A673 (cell line): Measurements from ENCODE around the gene ZNF202. TPM values are rescaled to one million over a fixed set of nuclear protein-coding genes. Genes with fewer than 3 reads are reported as not detected.

Experiments used
- BruUV-seq: library from RNA; stranded (reverse); fragments of 400-500 nt; replicated peaks from 2 replicates; lab custom pipeline; 2021; lab: Mats Ljungman, UMichigan
- CTCF ChIA-PET: fragments of 300-600 bp; sonication (Branson Sonifier 250); formaldehyde crosslinking; loops from one replicate; lab custom pipeline; 2022; ENCODE audit warnings: antibody characterized with exemption; lab: Charles Lee
- POLR2A ChIA-PET: fragments of 300-600 bp; sonication (Branson Sonifier 250); formaldehyde crosslinking; loops from one replicate; lab custom pipeline; 2022; ENCODE audit warnings: antibody characterized with exemption; ENCODE audit not compliant: low non-redundant PET; lab: Charles Lee
- DNase-seq: peaks from one replicate; pipeline ENCODE4 v3.0.0-alpha.2; 2015; ENCODE audit warnings: low spot score
- H3K27ac ChIP-seq: fragments of 200-600 bp; sonication (generic); 2 replicates; pipeline ENCODE4 v1.5.1; 2016; ENCODE audit warnings: mixed run types, low read depth, mild to moderate bottlenecking, mixed read lengths, antibody characterized with exemption, low read length; ENCODE audit not compliant: poor library complexity, severe bottlenecking
- H3K27me3 ChIP-seq: fragments of 200-600 bp; sonication (generic); replicated peaks from 2 replicates; pipeline ENCODE4 v1.6.1; 2017; ENCODE audit warnings: mixed run types, low read depth, mild to moderate bottlenecking, mixed read lengths, antibody characterized with exemption, low read length; ENCODE audit not compliant: insufficient read depth, poor library complexity
- H3K36me3 ChIP-seq: fragments of 200-600 bp; sonication (generic); 2 replicates; pipeline ENCODE4 v1.6.1; 2016; ENCODE audit warnings: mixed run types, mild to moderate bottlenecking, mixed read lengths, antibody characterized with exemption, low read length; ENCODE audit not compliant: insufficient read depth, poor library complexity, severe bottlenecking
- H3K4me1 ChIP-seq: fragments of 200-600 bp; sonication (generic); 2 replicates; pipeline ENCODE4 v1.6.1; 2017; ENCODE audit warnings: mixed run types, mild to moderate bottlenecking, mixed read lengths, antibody characterized with exemption, low read length; ENCODE audit not compliant: insufficient read depth, poor library complexity, severe bottlenecking
- H3K4me3 ChIP-seq: fragments of 200-600 bp; sonication (generic); 2 replicates; pipeline ENCODE4 v1.5.1; 2016; ENCODE audit warnings: low read depth, mixed run types, mild to moderate bottlenecking, mixed read lengths, low read length; ENCODE audit not compliant: poor library complexity, severe bottlenecking
- H3K9me3 ChIP-seq: fragments of 200-600 bp; sonication (generic); 2 replicates; pipeline ENCODE4 v1.6.1; 2016; ENCODE audit warnings: mixed run types, low read depth, mild to moderate bottlenecking, mixed read lengths, antibody characterized with exemption, low read length; ENCODE audit not compliant: poor library complexity, severe bottlenecking
- EZH2 ChIP-seq: fragments of 200-600 bp; sonication (generic); IDR thresholded peaks from 2 replicates; pipeline ENCODE4 v1.6.1; 2017; ENCODE audit warnings: borderline replicate concordance, low read depth, mild to moderate bottlenecking, mixed read lengths, antibody characterized with exemption, low read length; ENCODE audit not compliant: poor library complexity, severe bottlenecking
- intact Hi-C: fragments of 100-400 bp; cut with micrococcal nuclease; formaldehyde crosslinking; loops from one replicate; pipeline ENCODE4 v1.10.0; 2022; ENCODE audit not compliant: unreplicated experiment
- total RNA-seq: library from RNA; stranded (reverse); gene quantifications from 2 replicates; pipeline ENCODE4 v1.2.3, GENCODE V29; 2021
- TF ChIP-seq, protein P1 (sequence below): fragments of 300-800, 200-600 bp; sonication (generic); conservative IDR thresholded peaks from 2 replicates; pipeline ENCODE4 v1.5.1; 2017; ENCODE audit warnings: low read depth, mild to moderate bottlenecking, antibody characterized with exemption, low read length, moderate library complexity, mixed read lengths

The ZNF202 gene
- total RNA-seq, 1 experiment from 2014 or later = 28.5 TPM

- H3K4me1 ChIP-seq = peaks cover 5% of the 10 kb centered on the region
- no peaks in the 10 kb centered on the region for H3K9me3 ChIP-seq
- ChIA-PET CTCF (interaction anchor here (1.0 to 2.1 kb wide), 4 partner anchors 64 to 127 kb away, joined by 3 to 13 read pairs (median 6); no protein-coding TSS in a partner anchor), POLR2A (no interaction called here)
- DNase-seq = no peak
- TF ChIP-seq, protein P1, sequence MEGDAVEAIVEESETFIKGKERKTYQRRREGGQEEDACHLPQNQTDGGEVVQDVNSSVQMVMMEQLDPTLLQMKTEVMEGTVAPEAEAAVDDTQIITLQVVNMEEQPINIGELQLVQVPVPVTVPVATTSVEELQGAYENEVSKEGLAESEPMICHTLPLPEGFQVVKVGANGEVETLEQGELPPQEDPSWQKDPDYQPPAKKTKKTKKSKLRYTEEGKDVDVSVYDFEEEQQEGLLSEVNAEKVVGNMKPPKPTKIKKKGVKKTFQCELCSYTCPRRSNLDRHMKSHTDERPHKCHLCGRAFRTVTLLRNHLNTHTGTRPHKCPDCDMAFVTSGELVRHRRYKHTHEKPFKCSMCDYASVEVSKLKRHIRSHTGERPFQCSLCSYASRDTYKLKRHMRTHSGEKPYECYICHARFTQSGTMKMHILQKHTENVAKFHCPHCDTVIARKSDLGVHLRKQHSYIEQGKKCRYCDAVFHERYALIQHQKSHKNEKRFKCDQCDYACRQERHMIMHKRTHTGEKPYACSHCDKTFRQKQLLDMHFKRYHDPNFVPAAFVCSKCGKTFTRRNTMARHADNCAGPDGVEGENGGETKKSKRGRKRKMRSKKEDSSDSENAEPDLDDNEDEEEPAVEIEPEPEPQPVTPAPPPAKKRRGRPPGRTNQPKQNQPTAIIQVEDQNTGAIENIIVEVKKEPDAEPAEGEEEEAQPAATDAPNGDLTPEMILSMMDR = no peak
- no peak for TF ChIP-seq EZH2
- no peaks in the 10 kb centered on the region for H3K27me3 ChIP-seq
- intact Hi-C loops = loop anchor here (1.0 to 10.0 kb wide), 3 partner anchors 66 to 192 kb away; no protein-coding TSS in a partner anchor
- no peak overlapping the region for H3K4me3 ChIP-seq
- no peak overlapping the region for H3K27ac ChIP-seq
- H3K36me3 ChIP-seq = no peaks in the 10 kb centered on the region
- no TSS peak for BruUV-seq
Measured at GRCh38 chr11:123707206-123707605, 34.3 kb downstream of the ZNF202 start.

DNA sequence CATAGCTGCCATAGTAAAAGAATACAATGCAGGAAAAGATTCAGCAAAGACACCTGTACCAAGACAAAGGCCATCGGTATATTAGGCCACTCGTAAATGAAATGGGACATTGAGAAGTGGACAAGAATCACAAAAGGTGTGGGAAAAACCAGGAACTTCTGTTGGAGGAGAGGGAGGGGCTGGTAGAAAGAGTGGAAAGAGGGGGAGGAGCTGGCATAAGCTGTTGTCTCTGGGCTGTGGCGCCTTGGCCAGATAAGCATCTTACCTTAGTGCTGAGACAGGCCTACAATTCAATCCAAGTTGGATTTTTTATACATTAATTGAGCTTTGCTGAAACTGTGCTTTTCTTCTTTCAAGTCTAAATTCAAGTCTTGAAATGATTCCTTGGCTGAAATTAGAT, 37.1 kb downstream of the ZNF202 start:
- ChIA-PET CTCF (interaction anchor here (0.6 kb wide), 1 partner anchor 61 kb away, joined by 3 read pairs; no protein-coding TSS in a partner anchor), POLR2A (no interaction called here)

GRCh38 chr11:123702696-123703095, 38.8 kb downstream of the ZNF202 start:
- Histone ChIP-seq H3K4me1 (peaks cover 10% of the 10 kb centered on the region), H3K27me3 (no peaks in the 10 kb centered on the region), H3K9me3 (no peaks in the 10 kb centered on the region), H3K4me3 (no peak overlapping the region), H3K27ac (no peak overlapping the region), H3K36me3 (no peaks in the 10 kb centered on the region)
- ChIA-PET POLR2A (no interaction called here), CTCF (no interaction called here)
- no TSS peak for BruUV-seq
- TF ChIP-seq, protein P1 = no peak
- no peak for TF ChIP-seq EZH2
- no peak for DNase-seq
- intact Hi-C loops = loop anchor here (10.0 kb wide), 1 partner anchor 188 kb away; no protein-coding TSS in a partner anchor

More for the DNA sequence above, 37.1 kb downstream of the ZNF202 start:
- Histone ChIP-seq H3K27ac (no peak overlapping the region), H3K4me3 (no peak overlapping the region), H3K27me3 (no peaks in the 10 kb centered on the region), H3K36me3 (no peaks in the 10 kb centered on the region), H3K9me3 (no peaks in the 10 kb centered on the region), H3K4me1 (peaks cover 10% of the 10 kb centered on the region)
- no TSS peak for BruUV-seq
- no peak for TF ChIP-seq EZH2
- TF ChIP-seq, protein P1 = no peak
- DNase-seq = no peak
- intact Hi-C loops = loop anchor here (10.0 kb wide), 1 partner anchor 190 kb away; no protein-coding TSS in a partner anchor
